GM19239 (cell line): ENCODE data around the gene EHBP1L1.
"Not testable (repeated sequence)": the region's sequence is repeated elsewhere in the genome, so short reads cannot be mapped to it uniquely, and the experiment has no call there.

Source experiments
- DNase-seq: peaks from one replicate; pipeline ENCODE4 v3.0.0; 2011; ENCODE audit warnings: low spot score; ENCODE audit not compliant: insufficient read length
- FAIRE-seq: peaks from 2 replicates; lab custom pipeline; 2011; peaks lifted over from hg19 to GRCh38; lab: Jason Lieb, UNC

The EHBP1L1 gene

DNA sequence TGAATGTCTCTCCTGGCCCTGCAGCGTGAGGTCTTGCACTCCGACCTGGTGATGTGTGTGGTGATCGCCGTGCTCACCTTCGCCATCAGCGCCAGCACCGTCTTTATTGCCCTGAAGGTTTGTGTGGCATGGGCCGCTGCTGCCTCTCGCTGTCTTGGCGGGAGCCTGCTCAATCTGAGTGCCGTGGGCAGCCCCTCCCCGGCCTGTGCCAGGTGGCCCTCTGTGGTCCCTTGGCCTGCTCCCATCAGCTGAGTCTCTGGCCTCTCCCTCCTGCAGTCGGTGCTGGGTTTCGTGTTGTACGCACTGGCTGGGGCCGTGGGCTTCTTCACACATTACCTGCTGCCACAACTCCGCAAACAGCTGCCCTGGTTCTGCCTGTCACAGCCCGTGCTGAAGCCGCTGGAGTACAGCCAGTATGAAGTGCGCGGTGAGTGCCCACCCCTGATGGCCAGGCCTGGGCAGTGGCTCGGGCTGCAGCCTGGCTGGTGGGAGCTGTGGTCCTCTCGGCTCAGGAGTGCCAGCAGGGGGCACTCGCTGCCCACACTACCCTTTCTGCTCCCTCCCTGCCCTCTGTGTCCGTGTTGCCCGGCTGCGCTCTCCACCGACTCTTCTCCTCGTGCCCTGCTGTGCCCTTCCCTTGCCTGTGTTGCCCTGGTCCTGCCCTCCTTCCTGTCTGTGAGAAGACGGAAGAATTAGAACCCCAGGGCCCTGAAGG is 49.9 kb downstream of the EHBP1L1 start:
- DNase-seq: peak; percentile 87
- FAIRE-seq: no peak

DNA sequence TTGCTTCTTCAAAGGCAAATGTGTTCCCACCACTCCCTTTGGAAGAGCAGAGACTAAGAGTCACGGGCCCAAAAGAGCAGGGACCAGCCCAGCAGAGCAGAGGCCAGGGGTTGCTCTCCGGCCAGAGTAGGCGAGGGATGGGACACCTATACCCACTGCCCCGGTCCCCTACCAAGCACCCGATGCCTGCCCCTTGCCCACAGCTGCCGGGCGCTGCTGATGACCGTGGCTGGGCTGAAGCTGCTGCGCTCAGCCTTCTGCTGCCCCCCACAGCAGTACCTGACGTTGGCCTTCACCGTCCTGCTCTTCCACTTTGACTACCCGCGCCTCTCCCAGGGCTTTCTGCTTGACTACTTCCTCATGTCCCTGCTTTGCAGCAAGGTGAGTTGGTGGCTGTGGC is 51.3 kb downstream of the EHBP1L1 start:
- FAIRE-seq (no peak), DNase-seq (no peak)

DNA sequence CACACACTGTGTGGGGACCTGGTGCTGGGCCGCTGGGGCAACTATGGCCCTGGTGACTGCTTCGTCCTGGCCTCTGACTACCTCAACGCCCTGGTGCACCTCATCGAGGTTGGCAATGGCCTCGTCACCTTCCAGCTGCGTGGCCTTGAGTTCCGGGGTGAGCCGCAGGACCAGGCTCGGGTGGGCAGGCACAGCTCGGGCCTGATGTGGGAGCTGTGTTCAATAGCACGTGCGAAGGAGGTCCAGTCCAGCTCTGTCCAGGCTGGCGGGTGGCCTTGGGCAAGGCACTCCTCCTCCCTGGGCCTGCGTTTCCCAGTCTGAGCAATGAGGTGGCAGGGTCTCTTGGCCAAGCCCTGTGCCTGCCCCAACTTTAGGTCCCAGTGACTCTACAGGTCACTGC is 53.7 kb downstream of the EHBP1L1 start:
- DNase-seq: no peak
- no peak for FAIRE-seq

DNA sequence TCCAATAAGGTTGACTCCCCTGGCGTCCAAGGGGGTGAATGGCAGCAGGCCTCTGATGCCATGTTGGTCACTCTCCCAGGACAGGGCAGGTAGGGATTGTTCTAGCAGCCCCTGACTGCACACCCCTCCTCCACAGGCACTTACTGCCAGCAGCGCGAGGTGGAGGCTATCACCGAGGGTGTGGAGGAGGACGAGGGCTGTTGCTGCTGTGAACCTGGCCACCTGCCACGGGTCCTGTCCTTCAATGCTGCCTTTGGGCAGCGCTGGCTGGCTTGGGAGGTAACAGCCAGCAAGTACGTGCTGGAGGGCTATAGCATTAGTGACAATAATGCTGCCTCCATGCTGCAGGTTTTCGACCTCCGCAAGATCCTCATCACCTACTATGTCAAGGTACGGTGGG is 54.4 kb downstream of the EHBP1L1 start:
- no peak for FAIRE-seq
- DNase-seq: no peak

DNA sequence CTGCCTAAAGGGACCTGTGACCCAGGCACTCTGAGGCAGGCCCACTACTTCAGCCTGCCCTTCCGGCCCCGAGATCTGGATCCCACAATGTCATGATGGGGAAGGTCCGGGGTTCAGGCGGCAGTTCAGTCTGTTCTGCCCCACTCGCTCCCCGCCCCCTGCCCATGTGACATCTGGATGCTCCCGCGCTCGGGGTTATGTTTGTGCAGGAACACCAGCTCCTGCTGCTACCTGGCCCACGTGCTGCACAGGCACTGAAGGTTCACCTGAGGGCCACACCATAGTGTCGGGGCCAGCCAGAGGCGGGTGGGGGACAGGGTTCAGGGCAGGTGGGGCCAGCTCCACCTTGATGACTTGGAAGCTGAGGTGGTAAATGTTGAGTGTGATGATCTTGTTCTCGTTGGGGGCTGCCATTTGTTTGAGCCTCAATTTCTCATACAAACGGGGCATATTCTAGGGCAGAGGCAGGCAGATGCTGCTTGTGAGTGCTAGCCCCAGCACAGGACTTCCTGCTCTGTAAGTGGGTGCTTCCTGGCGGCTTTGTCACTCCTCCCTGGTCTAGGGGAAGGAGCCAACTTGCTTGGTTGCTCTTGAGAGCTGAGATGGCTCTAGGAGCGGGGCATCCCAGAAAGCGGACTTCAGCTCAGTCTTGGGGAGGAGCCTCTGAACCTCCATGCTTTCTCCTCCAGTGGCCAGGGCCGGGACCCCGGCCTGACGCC is 57.7 kb downstream of the EHBP1L1 start:
- DNase-seq (no peak), FAIRE-seq (no peak)

DNA sequence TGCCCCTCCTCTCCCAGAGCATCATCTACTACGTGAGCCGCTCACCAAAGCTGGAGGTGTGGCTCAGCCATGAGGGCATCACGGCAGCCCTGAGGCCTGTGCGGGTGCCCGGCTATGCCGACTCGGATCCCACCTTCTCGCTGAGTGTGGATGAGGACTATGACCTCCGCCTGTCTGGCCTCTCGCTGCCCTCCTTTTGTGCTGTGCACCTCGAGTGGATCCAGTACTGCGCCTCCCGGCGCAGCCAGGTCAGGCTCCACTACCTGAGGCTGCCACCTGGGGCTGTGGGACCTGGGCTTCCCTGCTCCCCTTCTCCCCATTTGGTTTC is 58.2 kb downstream of the EHBP1L1 start:
- no peak for DNase-seq

DNA sequence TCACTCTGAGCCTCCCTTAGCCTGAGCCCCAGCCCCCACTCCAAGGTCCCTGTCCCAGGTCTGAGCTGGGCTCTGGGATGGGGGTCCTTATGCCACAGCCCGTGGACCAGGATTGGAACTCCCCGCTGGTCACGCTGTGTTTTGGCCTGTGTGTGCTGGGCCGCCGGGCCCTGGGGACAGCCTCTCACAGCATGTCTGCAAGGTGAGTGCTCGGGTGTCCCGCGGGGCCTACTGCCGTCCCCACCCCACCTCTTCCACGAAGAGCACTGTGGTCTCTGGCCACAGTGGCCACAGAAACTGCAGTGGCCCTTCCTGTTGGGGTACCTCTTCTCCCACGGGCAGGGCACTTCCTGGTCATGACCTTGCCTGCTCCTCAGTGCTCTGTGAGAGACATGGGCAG is 58.6 kb downstream of the EHBP1L1 start:
- FAIRE-seq: no peak

More for the DNA sequence above, 58.2 kb downstream of the EHBP1L1 start:
- no peak for FAIRE-seq

DNA sequence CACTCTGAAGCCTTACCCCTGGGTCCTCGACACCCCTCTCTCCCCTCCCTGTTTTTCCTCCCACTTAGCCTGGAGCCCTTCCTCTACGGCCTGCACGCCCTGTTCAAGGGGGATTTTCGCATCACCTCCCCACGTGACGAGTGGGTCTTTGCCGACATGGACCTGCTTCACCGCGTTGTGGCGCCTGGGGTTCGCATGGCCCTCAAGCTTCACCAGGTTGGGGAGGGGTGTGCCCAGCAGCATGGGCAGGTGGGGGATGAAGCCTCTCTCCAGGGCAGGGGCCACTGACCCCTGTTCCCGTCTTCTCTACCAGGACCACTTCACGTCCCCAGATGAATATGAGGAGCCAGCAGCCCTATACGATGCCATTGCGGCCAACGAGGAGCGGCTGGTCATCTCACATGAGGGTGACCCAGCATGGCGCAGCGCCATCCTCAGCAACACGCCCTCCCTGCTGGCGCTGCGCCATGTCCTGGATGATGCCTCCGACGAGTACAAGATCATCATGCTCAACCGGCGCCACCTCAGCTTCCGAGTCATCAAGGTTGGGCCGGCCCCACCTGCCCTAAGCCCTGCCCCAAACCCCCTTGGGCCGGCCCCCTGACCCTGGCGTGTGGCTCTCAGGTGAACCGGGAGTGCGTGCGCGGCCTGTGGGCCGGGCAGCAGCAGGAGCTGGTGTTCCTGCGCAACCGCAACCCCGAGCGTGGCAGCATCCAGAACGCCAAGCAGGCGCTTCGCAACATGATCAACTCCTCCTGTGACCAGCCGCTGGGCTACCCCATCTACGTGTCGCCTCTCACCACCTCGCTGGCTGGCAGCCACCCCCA is 59.3 kb downstream of the EHBP1L1 start:
- no peak for FAIRE-seq
- DNase-seq: no peak

More for the DNA sequence above, 58.6 kb downstream of the EHBP1L1 start:
- DNase-seq: no peak

DNA sequence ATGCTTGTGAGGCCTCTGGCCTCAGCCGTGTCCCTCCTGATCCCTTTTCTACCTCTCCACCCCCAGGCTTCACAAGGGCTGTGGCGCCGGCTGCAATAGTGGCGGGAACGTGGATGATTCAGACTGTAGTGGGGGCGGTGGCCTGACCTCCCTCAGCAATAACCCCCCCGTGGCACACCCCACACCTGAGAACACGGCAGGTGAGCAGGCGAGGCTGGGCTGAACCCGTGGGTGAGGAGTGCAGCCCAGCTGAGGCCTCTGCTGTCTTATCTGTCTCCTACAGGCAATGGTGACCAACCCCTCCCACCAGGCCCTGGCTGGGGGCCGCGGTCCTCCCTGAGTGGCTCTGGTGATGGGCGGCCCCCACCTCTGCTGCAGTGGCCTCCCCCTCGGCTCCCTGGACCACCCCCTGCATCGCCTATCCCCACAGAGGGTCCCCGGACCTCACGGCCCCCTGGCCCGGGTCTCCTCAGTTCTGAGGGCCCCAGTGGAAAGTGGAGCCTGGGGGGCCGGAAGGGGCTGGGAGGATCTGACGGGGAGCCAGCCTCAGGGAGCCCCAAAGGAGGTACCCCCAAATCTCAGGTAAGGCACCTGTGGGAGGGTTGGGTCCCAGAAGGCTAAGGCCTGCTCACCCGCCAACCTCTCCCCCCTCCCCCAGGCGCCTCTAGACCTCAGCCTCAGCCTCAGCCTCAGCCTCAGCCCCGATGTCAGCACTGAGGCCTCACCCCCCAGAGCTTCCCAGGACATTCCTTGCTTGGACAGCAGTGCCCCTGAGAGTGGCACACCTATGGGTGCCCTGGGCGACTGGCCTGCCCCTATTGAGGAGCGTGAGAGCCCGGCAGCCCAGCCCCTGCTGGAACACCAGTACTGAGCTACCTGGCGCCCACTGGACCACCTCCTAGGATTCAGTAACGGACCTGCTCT is 60.5 kb downstream of the EHBP1L1 start:
- no peak for DNase-seq
- no peak for FAIRE-seq

DNA sequence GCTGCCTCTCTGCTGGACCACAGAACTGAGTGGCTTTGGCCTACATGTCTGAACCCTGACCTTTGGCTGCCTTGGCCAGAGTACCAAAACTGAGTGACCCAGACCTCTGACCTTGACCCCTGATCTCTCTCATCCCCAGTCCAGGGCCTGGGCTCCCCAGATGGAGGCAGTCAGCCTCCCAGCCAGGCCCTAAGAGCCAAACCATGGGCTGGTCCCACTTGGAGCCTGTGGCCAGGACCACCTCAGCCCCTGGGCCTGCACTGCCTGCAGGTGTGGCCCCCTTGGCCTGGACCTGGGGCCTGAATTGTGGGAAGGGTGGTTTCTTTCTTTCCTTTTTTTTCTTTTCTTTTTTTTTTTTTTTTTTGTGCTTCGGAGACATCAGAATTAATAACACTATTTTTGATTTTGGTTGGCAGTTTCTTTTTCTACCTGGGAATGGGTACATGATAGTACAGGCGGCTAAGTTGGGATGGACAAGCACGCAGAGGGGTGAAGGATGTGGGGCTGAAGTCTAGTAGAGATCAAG is 61.2 kb downstream of the EHBP1L1 start:
- FAIRE-seq: peak; percentile 33
- no peak for DNase-seq

DNA sequence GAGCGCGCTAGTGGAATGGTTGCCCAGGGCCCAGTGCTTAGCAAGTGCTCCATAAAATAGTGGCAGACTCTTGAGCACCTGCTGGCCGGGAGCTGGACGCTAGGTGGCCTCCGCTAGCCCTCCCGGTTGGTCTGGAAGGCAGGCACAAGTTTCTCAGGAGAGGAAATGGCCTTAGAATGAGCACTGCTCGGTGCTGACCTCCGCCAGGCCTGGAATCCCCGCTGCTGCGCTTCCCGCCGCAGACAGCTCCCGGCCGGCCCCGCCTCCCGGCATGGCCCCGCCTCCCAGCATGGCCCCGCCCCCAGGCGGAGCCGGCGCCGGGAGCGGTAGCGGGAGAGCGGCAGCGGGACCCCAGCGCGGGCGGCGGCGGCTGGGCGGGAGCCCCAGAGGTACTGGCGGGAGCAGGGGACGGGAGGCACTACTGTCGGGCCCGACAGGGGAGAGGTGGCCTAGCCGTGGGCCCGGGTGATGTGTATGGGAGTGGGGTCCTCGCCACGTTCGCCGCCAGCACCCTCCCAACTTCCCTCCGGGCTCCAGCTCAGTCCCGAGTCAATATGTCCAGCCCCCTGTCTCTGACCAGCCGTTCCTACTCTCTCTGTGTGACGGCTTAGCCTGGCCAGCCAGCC is 62.1 kb downstream of the EHBP1L1 start, which contains the start of gene SIPA1:
SIPA1 (plus strand) TSS at position 308 of the 626 bp plus-strand sequence. CDS start 2,821 bp downstream, outside the sequence.
- FAIRE-seq (peak; percentile 79), DNase-seq (peak; percentile 87)

DNA sequence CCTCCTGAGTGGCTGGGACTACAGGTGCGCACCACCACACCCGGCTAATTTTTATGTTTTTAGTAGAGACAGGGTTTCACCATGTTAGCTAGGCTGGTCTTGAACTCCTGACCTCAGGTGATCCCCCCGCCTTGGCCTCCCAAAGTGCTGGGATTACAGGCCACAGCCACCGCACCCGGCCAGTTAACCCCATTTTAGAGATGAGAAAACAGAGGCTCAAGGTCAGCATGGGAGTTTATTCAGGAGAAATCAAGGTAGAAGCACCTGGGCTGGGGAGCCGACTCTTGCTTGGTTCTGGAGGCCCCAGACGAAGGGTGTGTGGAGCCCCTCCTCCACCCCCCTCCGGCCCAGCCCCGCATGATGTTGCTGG is 63.4 kb downstream of the EHBP1L1 start:
- not testable (repeated sequence) for FAIRE-seq, DNase-seq

DNA sequence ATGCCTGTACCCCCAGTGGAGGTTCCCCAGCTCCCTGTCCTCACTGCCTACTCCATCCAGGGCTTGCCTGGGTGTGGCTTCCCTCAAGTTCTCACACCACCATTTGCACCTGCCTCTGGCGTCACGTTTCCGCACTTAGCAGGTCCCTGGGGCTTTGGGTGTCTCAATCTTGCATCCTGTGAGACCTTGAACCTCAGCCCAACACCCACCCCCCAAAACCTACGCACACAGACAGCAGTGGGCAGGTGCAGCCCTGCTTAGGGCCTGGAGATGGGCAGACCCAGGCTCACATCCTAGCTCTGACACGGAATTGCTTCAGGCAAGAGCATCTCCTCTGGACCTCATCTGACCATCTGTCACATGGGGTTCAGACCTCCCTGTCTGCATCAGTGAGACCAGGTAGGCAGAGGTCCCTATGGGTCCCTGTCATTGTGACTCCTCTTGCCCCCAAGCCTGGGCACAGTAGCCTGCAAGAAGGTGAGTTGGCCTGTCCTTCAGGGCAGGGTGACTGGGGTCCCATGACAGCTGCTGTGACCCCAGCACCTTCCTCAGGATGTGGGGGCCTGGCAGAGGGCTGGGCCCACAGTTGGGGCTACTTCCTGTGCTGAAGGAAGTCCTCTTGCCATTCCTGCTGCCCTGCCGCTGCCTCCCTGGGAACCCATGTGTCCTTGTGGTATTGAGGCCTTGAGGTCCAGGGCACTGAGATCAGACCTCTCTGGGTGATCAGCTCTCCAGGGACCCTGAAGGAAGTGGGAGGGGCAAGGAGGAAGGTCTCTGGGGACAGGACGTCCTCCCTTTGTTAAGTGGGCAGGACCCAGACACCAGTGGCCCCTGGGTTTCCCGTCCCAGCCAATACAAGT is 64.0 kb downstream of the EHBP1L1 start:
- DNase-seq: peak; percentile 85

DNA sequence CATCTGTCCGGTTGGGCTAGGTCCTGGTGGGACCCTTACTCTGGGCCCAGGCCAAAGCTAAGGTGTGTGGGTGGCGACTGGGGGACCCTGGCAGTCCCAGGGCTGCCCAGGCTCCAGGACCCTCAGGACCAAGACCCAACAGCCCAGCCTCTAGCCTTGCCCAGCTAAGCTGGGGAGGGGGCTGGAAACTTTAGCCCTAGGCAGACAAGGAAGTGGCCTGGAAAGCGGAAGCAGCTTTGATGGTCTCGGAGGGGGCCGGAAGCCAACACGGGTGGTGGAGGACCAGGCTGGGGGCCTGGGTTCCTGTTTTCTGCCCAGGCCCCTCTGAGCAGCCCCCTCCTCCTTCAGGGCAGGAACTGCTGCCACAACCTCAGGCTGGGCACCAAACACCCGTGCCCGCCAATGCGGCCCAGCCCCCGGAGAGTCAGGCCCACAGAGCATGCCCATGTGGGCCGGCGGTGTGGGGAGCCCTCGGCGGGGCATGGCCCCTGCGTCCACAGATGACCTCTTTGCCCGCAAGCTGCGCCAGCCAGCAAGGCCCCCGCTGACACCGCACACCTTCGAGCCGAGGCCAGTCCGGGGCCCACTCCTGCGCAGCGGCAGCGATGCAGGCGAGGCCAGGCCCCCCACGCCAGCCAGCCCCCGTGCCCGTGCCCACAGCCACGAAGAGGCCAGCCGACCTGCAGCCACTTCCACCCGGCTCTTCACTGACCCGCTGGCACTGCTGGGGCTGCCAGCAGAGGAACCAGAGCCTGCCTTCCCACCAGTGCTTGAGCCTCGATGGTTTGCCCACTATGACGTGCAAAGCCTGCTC is 64.8 kb downstream of the EHBP1L1 start:
- no peak for FAIRE-seq
- DNase-seq: no peak

More for the DNA sequence above, 64.0 kb downstream of the EHBP1L1 start:
- peak; percentile 95 for FAIRE-seq

DNA sequence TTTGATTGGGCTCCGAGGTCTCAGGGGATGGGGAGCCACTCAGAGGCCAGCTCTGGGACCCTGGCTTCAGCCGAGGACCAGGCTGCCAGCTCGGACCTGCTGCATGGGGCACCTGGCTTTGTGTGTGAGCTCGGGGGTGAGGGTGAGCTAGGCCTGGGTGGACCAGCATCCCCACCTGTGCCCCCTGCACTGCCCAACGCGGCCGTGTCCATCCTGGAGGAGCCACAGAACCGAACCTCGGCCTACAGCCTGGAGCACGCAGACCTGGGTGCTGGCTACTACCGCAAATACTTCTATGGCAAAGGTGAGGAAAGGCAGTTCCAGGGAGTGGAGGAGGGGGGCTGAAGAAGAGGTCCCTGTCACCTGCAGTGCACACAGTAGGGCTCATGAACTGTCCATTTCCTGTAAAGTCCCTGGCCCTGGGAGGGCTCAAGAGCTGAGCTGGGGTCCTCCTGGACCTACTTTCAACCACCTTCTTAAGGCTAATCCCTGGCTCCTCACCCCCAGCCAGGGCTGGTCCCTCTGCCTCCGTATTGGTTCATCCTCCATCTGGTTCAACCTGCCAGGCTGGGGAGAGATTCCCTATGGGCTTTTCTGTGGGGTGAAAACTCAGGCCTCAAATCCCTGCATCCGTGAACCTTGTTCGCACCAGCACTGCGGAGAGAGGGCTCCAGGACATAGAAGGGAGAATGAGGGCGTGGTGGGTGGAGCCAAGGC is 65.6 kb downstream of the EHBP1L1 start:
- no peak for DNase-seq

More for the DNA sequence above, 65.6 kb downstream of the EHBP1L1 start:
- no peak for FAIRE-seq
